Mesothelial cell of epicardium (in vitro differentiated cells): ENCODE results near the gene DISC1. TPM values are rescaled to one million over a fixed set of nuclear protein-coding genes. Genes with fewer than 3 reads are reported as not detected.
A peak's percentile ranks its signal among the peaks of the same experiment; 100 is the strongest.

Experiments used
- DNase-seq, 2 experiments: peaks; one replicate each; pipeline ENCODE4 v3.0.0; 2021; ENCODE audit warnings: low spot score in 2 of 2; ENCODE audit not compliant: unreplicated experiment in 2 of 2
- H3K27ac Mint-ChIP-seq: 2 replicates; pipeline ENCODE4 v1.8.0; 2021; ENCODE audit warnings: mixed read lengths
- H3K27me3 Mint-ChIP-seq: 2 replicates; pipeline ENCODE4 v1.8.0; 2021; ENCODE audit warnings: low read depth, mixed read lengths
- H3K36me3 Mint-ChIP-seq: 2 replicates; pipeline ENCODE4 v1.8.0; 2021; ENCODE audit warnings: mixed read lengths
- H3K4me1 Mint-ChIP-seq: 2 replicates; pipeline ENCODE4 v1.8.0; 2021; ENCODE audit warnings: mixed read lengths
- H3K4me3 Mint-ChIP-seq: 2 replicates; pipeline ENCODE4 v1.8.0; 2021; ENCODE audit warnings: mild to moderate bottlenecking, moderate library complexity, mixed read lengths
- H3K9me3 Mint-ChIP-seq: 2 replicates; pipeline ENCODE4 v1.8.0; 2021; ENCODE audit warnings: mixed read lengths
- CTCF ChIP-seq: fragments of 200-600 bp; sonication (generic); IDR thresholded peaks from one replicate; pipeline ENCODE4 v1.5.0; 2021; ENCODE audit warnings: antibody characterized with exemption; ENCODE audit not compliant: unreplicated experiment
- total RNA-seq: library from RNA; stranded (reverse); gene quantifications from 3 replicates; pipeline ENCODE4 v1.2.1, GENCODE V29; 2021

The DISC1 gene
- total RNA-seq, 1 donor from 2014 or later: 9.1 TPM

DNA sequence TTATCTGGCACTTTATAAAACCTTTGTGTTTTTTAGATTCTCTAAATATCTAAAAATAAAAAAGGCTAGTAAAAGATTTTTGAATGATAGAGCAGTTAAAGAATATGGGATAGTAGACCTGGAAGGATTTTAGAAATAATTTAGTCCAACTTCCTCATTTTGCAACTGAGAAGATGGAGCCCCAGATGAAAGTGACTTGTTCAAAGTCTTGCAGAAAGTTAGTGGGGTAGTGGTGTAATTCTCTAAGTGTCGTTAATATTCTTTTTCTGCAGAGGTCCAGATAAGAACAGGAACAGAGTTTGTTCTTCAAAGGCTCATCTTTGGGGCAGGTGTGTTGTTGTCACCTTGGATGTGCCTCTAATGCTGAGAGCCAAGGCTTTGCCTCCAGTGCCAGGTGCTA, 159.5 kb downstream of the DISC1 start:
- Mint-ChIP-seq H3K27me3 (no peaks in the 10 kb centered on the region), H3K4me3 (no peak overlapping the region), H3K9me3 (no peaks in the 10 kb centered on the region), H3K36me3 (peaks cover 2% of the 10 kb centered on the region), H3K27ac (no peak overlapping the region), H3K4me1 (no peaks in the 10 kb centered on the region)
- no peak for TF ChIP-seq CTCF
- no peak for DNase-seq

DNA sequence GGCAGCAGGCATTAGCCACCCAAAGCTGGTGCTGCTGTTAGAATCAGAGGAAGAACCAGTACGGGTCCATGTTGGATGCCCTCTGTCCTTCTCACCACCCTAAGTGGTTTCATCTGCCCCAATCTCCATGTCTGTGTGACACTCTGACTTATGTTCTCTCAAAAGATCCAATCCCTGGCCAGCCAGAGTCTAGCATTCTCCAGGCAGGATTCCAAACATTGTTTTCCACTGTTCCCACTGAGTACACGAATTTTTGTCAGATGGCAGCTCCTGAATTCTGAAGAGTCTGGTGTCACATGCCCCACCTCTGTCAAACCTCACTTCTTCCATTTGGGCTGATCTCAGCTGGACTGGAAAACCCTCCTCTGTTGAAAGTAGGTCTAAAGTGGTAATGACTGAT, 166.0 kb downstream of the DISC1 start:
- no peak for TF ChIP-seq CTCF
- Mint-ChIP-seq H3K9me3 (no peaks in the 10 kb centered on the region), H3K27ac (no peak overlapping the region), H3K4me1 (peaks cover 11% of the 10 kb centered on the region), H3K27me3 (no peaks in the 10 kb centered on the region), H3K36me3 (peaks cover 3% of the 10 kb centered on the region), H3K4me3 (no peak overlapping the region)
- DNase-seq: no peak

DNA sequence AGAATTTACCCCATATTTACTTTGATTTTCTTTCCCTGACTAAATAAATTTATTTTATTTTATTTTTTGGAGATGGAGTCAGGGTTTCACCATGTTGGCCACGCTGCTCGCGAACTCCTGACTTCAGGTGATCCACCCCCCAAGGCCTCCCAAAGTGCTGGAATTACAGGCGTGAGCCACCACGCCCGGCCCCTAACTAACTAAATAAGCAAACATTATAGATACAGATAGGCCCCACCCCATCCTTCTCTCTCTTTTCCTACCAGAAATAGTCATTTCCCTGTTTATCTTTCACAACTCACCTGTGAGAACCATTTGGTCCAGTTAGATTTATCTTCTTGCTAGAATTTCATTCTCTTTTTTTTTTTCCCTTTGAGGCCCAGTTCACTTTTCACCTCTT, 167.3 kb downstream of the DISC1 start:
- Mint-ChIP-seq H3K36me3 (peaks cover 3% of the 10 kb centered on the region), H3K9me3 (no peaks in the 10 kb centered on the region), H3K4me1 (peaks cover 11% of the 10 kb centered on the region), H3K27ac (no peak overlapping the region), H3K27me3 (no peaks in the 10 kb centered on the region), H3K4me3 (no peak overlapping the region)
- no peak for TF ChIP-seq CTCF
- DNase-seq: no peak

DNA sequence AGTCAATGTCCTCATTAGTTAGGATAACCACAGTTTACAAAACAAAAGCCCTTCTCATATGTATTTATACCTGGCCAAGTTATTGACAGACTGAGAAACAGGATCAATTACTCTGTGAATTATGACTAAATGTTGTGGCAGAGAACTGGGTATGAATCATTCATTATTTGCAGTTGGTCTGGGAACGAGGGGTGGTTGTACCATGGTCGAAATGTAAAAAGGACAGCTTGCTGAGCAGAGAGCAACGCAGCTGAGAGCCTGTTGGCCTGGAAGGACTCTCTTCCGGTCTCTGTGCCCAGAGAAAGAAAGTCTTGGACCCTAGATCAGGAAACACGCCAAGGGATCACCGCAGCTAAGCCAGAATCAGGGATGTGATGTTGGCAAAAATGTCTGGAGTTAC, 169.6 kb downstream of the DISC1 start:
- Mint-ChIP-seq H3K36me3 (peaks cover 5% of the 10 kb centered on the region), H3K9me3 (peaks cover 5% of the 10 kb centered on the region), H3K27me3 (no peaks in the 10 kb centered on the region), H3K4me1 (peaks cover 20% of the 10 kb centered on the region), H3K27ac (no peak overlapping the region), H3K4me3 (no peak overlapping the region)
- TF ChIP-seq CTCF: no peak
- no peak for DNase-seq

- H3K27me3 Mint-ChIP-seq: no peaks in the 10 kb centered on the region
- no peak for TF ChIP-seq CTCF
- peak overlapping the region; percentile 81 for H3K27ac Mint-ChIP-seq
- DNase-seq: no peak
- H3K4me3 Mint-ChIP-seq: no peak overlapping the region
- H3K9me3 Mint-ChIP-seq: peaks cover 12% of the 10 kb centered on the region
- peaks cover 9% of the 10 kb centered on the region for H3K36me3 Mint-ChIP-seq
- peaks cover 9% of the 10 kb centered on the region for H3K4me1 Mint-ChIP-seq
Observed at GRCh38 chr1:231799363-231799986, 172.9 kb downstream of the DISC1 start.

- H3K4me1 Mint-ChIP-seq: peaks cover 9% of the 10 kb centered on the region
- TF ChIP-seq CTCF: no peak
- peaks cover 9% of the 10 kb centered on the region for H3K36me3 Mint-ChIP-seq
- no peak overlapping the region for H3K4me3 Mint-ChIP-seq
- no peak for DNase-seq
- H3K27me3 Mint-ChIP-seq: no peaks in the 10 kb centered on the region
- peak overlapping the region; percentile 81 for H3K27ac Mint-ChIP-seq
- peaks cover 12% of the 10 kb centered on the region for H3K9me3 Mint-ChIP-seq
Observed at GRCh38 chr1:231800108-231800507, 173.5 kb downstream of the DISC1 start.
